Testis (tissue), 2 donors: ENCODE data around the gene METAP1D.

ENCODE experiments used
- POLR2A ChIP-seq: fragments of 450-650 bp; IDR thresholded peaks from one replicate; pipeline ENCODE4 v1.6.1; 2017; ENCODE audit warnings: antibody characterized with exemption, mild to moderate bottlenecking, moderate library complexity
- TF ChIP-seq, protein P1 (sequence below), 3 experiments: fragments of 450-650 bp in 2 of 3; fragments of 200-600 bp in 1 of 3; sonication (generic) in 1 of 3; IDR thresholded peaks; one replicate each; pipeline ENCODE4 v1.5.1; 2016 to 2019; ENCODE audit warnings: antibody characterized with exemption in 3 of 3, mild to moderate bottlenecking in 2 of 3, moderate library complexity in 1 of 3

DNA sequence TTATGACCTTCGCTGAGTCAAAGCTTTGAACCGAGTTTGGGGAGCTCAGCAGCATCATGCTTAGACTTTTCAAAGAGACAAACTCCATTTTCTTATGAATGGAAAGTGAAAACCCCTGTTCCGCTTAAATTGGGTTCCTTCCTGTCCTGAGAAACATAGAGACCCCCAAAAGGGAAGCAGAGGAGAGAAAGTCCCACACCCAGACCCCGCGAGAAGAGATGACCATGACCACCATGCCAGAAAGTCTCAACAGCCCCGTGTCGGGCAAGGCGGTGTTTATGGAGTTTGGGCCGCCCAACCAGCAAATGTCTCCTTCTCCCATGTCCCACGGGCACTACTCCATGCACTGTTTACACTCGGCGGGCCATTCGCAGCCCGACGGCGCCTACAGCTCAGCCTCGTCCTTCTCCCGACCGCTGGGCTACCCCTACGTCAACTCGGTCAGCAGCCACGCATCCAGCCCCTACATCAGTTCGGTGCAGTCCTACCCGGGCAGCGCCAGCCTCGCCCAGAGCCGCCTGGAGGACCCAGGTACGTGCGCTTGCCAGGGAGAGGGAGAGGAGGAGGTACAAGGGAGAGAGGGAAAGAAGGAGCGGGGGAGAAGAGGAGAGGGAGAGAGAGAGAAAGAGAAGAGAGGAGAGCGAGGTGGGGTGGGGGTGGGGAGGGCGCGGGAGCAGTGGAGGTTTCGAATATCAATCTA is 85.9 kb downstream of the METAP1D start, which contains the start of gene DLX1:
- TF ChIP-seq, protein P1, sequence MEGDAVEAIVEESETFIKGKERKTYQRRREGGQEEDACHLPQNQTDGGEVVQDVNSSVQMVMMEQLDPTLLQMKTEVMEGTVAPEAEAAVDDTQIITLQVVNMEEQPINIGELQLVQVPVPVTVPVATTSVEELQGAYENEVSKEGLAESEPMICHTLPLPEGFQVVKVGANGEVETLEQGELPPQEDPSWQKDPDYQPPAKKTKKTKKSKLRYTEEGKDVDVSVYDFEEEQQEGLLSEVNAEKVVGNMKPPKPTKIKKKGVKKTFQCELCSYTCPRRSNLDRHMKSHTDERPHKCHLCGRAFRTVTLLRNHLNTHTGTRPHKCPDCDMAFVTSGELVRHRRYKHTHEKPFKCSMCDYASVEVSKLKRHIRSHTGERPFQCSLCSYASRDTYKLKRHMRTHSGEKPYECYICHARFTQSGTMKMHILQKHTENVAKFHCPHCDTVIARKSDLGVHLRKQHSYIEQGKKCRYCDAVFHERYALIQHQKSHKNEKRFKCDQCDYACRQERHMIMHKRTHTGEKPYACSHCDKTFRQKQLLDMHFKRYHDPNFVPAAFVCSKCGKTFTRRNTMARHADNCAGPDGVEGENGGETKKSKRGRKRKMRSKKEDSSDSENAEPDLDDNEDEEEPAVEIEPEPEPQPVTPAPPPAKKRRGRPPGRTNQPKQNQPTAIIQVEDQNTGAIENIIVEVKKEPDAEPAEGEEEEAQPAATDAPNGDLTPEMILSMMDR (IDR thresholded peaks at IDR 0.05) = no peak
- TF ChIP-seq POLR2A = no peak
